ENCODE results near the gene POTEJ. TPM values are rescaled to one million over a fixed set of nuclear protein-coding genes. Genes with fewer than 3 reads are reported as not detected.
A peak's percentile ranks its signal among the peaks of the same experiment; 100 is the strongest.
"Not testable (repeated sequence)": the region's sequence is repeated elsewhere in the genome, so short reads cannot be mapped to it uniquely, and the experiment has no call there.

The POTEJ gene
- total RNA-seq, 1 donor from 2014 or later: 0.26 TPM

DNA sequence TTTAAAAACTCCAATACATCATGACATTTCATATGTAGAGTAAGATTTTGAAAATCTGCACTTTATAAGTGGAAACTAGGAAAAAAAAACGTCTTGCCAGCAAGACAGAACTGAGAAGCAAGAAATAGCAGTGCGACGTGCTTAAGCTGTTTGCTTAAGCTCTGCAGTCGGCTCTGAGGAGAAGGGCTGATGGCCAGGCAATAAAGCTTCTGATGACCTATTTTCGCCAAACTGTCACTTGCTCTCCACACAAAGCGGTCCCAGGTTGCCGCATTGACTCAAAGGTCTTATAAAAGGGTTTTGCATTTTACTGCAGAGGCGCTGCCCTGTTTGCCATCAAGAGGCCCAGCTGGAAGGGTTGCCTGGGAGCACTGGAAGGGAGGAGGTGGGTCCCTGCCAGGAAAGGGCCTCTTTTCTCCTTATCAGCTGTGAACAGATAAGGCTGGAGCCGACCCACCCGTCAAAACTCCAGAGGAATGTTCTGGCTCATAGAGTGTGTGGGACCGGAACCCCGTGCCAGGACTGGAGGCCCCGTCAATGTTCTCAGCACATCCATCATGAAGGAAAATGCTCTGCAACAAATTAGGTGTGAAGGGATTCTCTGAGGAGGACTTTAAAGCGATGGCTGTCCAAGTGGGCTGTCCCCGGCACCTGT is 9.5 kb upstream of the POTEJ start:
- not testable (repeated sequence) for DNase-seq (ENCODE audit: low read depth in 2 of 2)

DNA sequence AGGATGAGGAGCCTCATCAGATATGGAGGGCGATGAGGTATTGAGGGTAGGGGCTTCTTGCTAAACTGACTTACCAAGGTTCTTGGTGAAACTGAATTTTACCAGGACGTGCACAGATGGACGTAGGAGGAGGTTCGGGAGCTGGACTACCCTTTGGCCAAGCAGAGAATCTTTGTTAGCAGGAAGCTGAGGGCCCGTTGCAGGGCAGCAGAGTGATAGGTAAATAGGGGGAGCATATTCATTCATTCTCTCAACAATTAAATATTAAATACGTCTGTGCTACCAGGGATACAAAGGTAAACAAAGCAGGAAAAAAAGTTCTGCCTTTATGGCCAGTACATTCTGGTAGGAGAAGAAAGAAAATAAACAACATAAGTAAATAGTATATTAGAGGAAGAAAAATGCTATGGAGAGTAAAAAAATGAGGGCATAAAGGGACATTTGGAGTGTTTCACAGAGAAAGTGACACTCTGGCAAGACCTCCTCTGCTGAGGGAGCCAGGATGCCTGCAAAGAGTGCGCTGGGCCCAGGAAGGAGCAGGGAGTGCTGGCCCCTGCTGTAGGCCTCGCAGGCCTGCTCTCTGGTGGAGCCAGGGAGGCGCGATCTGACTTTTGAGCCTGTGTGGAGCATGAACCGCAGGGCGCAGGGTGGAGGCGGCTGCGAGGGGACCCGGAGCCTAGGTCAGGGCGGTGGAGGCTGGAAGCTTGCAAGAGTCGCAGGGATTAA is 2.8 kb upstream of the POTEJ start:
- not testable (repeated sequence) for DNase-seq (ENCODE audit: low read depth in 2 of 2)

DNA sequence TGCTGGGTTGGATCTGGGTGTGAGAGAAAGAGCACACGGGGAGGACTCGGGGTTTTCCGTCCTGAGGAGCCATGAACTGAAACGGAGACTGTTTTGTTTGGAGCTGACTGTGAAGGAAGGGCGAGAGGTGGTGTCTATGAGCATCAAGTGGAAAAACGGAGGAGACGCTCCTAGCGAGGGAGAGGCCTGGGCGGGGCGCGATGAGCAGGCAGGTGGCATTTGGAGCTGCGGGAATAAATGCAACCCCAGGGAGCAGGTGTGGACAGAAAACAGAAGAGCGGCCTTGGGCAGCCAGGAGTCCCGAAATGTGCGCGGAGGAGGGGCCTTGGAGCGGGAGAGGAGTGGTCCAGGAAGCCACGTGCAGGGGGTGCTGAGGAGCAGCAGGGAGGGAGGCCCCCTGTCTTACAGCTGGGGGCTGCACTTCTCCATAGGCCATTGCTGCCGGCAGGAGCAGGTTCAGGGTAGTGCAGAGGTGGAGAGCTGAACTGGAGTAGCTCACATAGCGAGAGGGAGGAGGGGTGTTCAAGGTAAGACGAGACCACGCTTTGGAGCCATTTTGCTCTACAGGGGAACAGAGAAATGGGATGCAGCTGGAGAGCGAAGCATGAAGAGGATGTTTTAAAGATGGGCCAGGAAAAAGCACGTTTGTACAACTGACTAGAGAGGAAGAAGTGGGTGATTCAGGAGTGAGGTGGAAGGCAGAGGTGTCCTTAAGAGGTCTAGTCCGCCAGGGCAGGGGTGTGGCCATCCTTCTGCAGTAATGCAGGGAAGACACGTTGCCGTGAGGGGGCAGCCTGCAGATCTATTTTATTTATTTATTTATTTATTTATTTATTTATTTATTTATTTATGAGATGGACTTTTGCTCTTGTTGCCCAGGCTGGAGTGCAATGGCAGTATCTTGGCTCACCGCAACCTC is 2.0 kb upstream of the POTEJ start:
- DNase-seq (ENCODE audit: low read depth in 2 of 2): not testable (repeated sequence)

DNA sequence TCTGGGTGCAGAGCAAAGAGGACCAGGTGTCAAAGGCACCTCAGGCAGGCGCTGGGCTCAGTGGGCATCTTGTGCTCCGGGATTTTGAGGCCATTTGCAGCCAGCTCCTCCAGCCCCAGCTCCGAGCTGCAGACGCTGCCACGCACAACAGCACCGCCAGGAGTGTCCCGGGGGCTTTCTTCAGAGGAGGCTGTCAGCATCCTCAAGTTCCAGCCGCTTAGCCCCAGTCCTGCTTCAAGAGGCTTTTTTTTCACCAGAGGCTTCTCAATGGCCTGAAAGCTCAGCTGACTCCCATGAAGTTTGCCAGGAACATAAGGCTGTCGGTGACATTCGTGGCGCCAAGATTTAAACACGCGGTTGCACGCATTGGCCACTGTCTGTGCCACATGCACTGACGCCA is 754 bp upstream of the POTEJ start:
- DNase-seq (ENCODE audit: low read depth in 2 of 2): not testable (repeated sequence)

DNA sequence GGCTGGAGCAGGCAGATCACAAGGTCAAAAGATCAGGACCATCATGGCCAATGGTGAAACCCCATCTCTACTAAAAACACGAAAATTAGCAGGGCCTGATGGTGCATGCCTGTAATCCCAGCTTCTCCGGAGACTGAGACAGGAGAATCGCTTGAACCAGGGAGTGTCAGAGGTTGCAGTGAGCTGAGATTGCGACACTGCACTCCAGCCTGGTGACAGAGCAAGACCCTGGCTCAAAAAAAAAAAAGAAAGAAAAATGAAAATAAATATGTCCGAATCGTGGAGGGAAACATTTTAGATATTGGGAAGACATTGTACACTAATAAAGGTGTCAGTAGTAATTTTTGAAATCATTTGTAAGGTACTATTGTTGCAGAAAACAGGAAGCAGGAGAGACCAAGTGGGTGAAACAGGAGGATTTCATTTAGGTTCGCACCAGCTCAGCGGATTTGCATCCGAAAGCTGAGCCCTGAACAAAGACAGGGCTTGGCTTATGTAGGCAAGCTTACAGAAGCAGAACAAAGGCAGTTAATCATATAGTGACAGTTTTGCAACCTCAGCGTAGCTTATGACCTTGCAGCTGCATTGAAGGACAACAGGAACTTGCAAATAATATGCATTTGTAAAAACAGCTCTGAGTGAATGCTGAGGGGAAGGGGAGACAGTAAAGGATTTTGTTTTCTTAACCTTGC is 17.7 kb downstream of the POTEJ start:
- DNase-seq (ENCODE audit: low read depth in 2 of 2): not testable (repeated sequence)

DNA sequence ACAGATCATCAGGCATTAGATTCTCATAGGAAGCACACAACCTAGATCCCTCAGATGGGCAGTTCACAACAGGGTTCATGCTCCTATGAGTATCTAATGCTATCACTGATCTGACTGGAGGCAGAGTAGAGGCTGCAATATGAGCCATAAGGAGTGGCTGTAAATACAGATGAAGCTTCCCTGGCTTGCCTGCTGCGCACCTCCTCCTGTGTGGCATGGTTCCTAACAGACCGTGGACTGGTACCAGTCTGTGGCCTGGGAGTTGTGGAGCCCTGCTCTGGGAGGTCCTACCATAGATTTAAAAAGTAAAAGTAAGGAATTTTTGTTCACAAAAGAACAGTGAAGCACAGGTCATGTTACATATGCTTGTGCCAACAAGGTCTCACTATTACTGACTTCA is 27.7 kb downstream of the POTEJ start:
- DNase-seq (ENCODE audit: low read depth in 2 of 2): not testable (repeated sequence)

DNA sequence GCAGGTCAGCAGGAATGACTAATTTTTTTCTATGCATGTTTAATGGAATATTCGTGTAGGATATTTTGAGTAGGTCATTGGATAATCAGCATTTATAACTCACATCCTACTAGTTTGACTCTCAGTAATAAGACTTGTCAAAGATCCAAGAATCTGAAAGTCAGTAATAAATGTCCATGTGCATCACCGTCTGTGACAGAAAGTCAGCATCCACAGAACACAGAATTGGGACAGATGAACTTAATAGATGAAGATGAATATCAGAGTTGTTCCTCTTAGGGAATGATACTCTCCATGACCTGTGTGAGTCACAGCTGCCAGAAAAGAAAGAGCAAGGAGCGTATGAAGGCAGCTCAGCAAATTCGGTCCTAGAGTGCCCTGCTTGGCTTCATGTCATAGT is 30.4 kb downstream of the POTEJ start:
- not testable (repeated sequence) for DNase-seq (ENCODE audit: low read depth in 2 of 2)

DNA sequence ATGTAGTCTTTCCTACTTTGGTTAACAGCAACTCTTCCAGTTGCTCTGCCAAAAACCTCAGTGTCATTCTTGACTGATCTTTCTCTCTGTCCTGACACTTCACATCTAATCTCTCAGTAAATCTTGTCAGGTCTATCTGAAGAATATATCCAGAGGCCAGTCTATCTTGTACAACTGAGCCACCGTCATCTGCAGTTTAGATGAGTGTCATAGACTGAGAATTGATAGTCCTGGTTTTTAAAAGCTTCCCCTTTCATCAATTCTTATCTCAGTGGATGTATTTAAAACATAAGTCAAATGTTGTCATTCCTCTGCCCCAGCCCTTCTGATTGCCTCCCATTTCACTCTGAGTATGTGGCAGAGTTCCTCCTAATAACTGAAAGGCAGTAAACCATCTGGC is 38.0 kb downstream of the POTEJ start:
- not testable (repeated sequence) for DNase-seq (ENCODE audit: low read depth in 2 of 2)

DNA sequence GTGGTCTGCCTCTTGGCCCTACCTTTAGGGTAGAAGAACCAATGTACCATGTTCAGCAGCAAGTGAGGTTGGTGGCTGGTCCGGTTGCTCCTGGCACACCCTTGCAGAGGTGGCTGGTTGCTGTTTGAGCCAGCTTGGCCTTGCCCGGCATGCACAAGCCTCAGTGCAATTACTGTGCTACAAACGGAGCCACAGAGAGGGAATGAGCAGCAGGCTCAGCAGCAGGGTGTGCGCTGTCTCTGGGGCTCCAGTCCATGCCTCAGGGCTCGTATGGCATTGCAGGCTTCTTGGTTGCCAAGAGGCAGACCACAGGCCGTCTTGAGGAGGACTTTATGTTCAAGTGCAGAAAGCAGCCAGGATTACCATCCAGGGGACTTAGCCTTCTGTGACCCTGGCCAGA is 53.3 kb downstream of the POTEJ start:
- not testable (repeated sequence) for DNase-seq (ENCODE audit: low read depth in 2 of 2)

DNA sequence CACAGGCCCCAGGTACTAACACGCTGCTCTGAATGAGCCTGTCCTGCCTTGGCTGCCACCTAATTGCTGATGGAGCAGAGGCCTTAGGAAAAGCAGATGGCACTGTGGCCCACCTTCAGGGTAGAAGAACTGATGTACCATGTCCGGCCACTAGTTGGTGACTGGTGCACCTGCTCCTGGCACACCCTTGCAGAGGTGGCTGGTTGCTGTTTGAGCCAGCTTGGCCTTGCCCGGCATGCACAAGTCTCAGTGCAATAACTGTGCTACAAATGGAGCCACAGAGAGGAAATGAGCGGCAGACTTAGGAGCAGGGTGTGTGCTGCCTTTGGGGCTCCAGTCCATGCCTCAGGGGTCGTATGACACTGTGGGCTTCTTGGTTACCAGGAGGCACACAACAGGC is 54.4 kb downstream of the POTEJ start:
- DNase-seq (ENCODE audit: low read depth in 2 of 2): not testable (repeated sequence)

DNA sequence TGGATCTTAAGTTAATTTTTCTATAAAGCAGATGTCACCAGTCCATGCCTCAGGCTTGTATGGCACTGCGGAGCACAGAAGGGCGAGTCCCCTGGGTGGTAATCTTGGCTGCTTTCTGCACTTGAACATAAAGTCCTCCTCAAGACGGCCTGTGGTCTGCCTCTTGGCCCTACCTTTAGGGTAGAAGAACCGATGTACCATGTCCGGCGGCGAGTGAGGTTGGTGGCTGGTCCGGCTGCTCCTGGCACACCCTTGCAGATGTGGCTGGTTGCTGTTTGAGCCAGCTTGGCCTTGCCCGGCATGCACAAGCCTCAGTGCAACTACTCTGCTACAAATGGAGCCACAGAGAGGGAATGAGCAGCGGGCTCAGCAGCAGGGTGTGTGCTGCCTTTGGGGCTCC is 56.3 kb downstream of the POTEJ start:
- not testable (repeated sequence) for DNase-seq (ENCODE audit: low read depth in 2 of 2)

DNA sequence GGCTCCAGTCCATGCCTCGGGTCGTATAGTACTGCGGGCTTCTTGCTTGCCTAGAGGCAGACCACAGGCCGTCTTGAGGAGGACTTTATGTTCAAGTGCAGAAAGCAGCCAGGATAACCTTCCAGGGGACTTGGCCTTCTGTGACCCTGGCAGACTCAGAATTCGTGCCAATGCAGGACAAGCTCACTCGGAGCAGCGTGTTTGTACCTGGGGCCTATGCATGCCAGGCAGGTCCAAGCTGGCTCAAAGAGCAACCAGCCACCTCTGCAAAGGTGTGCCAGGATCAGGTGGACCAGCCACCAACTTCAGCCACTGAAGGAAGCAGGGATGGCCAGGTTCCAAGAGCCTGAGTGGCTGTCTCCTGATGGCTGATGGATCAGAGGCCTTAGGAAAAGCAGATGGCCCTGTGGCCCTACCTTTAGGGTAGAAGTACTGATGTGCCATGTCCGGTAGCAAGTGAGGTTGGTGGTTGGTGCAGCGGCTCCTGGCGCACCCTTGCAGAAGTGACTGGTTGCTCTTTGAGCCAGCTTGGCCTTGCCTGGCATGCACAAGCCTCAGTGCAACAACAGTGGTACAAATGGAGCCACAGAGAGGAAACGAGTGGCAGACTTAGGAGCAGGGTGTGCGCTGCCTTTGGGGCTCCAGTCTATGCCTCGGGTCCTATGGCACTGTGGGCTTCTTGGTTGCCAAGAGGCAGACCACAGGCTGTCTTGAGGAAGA is 58.9 kb downstream of the POTEJ start:
- not testable (repeated sequence) for DNase-seq (ENCODE audit: low read depth in 2 of 2)

DNA sequence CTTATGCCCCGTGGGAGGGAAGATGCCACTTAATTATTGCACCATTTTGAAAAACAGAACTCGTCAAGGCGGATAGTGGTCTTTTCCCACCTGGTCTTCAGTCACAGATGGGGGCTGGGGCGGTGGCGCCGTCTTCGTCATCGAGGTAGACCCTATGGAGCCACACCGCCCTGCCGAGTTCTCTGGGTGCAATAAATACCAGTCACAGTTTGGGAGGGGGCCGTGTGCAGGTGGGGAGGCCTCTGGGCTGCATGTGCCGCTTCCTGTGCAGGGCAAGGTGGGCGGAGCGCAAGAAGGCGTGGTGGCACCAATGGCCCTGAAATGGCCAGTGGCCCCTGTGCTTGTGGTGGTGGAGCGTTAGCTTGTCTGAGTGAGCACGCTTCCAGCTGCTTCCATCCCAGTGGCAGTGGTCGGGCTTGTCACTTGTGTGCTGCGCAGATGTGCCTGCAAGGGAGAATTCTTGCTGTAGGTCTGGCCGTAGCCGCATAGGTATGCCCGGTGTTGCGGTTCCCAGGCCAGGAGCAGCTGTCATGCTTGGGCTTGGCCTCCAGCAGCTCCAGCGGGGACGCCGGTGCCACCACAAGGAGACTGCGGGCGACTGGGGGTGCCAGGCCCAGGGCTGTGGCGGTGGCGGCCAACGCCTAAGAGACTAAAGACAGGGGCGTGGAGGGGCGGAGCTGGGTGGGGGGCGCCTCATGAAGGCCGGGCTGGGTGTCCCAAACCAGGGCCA is 81.0 kb downstream of the POTEJ start:
- DNase-seq (ENCODE audit: low read depth in 2 of 2): not testable (repeated sequence)

DNA sequence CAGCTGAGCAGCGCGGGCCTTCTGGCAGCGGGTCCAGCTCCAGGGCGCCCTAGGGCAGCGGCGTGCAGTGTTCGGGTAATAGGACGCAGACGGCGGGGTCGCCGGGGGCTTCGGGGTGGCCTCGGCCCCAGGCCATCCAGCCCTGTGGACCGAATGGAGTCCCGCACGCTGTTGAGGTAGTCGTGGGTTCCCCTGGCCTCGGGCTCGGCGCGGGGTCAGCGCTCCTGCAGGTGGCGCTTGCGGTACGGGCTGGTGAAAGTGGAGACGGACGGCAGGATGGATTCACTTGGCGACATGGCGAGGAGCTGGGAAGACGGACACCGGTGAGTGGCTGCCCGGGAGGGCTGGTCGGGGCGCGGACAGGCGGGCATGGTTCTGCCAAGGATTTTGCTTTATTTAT is 82.2 kb downstream of the POTEJ start:
- peak in 1 of 2 donors; percentile 5 for DNase-seq (ENCODE audit: low read depth in 2 of 2)

DNA sequence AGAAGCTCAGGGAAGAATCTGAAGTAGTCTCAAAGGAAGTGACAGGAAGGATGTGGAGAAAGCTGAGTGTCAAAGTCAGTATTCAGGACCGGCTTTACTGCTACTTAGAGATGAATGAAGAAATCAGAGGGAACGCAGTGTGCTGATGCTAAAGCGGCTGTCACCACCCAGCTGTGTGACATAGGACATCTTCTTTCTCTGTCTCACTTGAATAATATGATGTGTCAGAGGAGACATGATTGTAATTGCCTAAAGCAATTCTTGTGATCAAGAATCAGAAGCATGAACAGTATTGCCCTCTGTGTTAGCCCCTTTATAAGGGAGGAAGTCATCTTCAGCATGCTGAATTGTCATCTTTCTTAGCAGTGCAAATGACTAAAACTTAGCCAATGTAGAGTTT is 92.0 kb downstream of the POTEJ start:
- DNase-seq (ENCODE audit: low read depth in 2 of 2): not testable (repeated sequence)

Other genes starting within 250 kb of the POTEJ start
- 0.25 and 0.26 TPM in 2 replicates for gene POTEI, start 102.1 kb upstream of the POTEJ start, total RNA-seq
- gene CFC1B, start 90.2 kb upstream of the POTEJ start, total RNA-seq: not detected in 2 replicates
- gene CFC1, start 11.9 kb upstream of the POTEJ start, total RNA-seq: not detected in 2 replicates
- under 0.01 TPM in 1 of 2 replicates, not detected in the other for gene GPR148, start 117.6 kb downstream of the POTEJ start, total RNA-seq
- not detected in 2 replicates for gene AMER3, start 144.1 kb downstream of the POTEJ start, total RNA-seq
- 0.26 and 0.63 TPM in 2 replicates for gene ARHGEF4, start 225.5 kb downstream of the POTEJ start, total RNA-seq

Data from dermis microvascular lymphatic vessel endothelial cell (primary cell).